ENCODE measurements around the gene ARIH1. TPM values are rescaled to one million over a fixed set of nuclear protein-coding genes. Genes with fewer than 3 reads are reported as not detected.
A peak's percentile ranks its signal among the peaks of the same experiment; 100 is the strongest.

ARIH1 gene
- polyA plus RNA-seq, 3 donors, result 13.5 to 47.2 (median 14.4) TPM

DNA sequence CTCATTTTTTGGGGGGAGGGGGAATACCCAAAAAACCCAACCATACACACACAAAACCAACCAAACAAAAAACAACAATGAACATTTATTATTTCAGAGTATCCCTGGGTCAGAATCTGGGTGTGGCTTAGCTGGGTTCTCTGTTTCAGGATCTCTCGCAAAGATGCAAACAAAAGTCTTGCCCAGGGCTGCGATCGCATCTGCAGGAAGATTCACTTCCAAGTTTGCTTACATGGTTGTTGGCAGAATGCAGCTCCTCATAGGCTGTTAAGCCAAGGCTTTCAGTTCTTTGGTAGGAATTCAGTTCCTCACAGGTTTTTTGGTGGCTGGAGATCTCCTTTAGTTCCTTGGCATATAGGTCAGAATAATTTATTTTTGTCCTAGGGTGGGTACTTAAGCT is 13.7 kb upstream of the ARIH1 start:
- peaks cover 20% of the 10 kb centered on the region for H3K4me1 Mint-ChIP-seq
- no peak for DNase-seq
- H3K27ac ChIP-seq (ENCODE audit: low read depth in 1 of 2, low read length in 2 of 2), result no peak overlapping the region

DNA sequence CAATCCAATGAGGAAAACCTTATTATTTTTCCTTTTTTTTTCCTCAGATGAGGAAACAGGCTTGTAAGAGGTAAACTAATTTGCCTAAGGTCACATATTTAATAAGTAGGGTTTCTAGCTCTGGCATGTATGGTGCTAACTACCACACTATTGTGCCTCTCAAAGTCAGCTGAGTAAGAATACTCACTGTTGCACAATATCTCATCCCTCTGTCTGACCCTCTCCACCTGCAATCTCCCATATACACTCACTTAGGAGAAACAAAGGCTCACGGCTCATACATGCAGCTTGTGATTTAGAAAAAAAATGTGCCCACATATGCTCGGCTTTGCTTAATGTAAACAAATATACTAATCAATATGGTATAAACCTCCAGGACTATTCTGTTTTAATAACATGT is 10.4 kb upstream of the ARIH1 start:
- TF ChIP-seq, protein P1, sequence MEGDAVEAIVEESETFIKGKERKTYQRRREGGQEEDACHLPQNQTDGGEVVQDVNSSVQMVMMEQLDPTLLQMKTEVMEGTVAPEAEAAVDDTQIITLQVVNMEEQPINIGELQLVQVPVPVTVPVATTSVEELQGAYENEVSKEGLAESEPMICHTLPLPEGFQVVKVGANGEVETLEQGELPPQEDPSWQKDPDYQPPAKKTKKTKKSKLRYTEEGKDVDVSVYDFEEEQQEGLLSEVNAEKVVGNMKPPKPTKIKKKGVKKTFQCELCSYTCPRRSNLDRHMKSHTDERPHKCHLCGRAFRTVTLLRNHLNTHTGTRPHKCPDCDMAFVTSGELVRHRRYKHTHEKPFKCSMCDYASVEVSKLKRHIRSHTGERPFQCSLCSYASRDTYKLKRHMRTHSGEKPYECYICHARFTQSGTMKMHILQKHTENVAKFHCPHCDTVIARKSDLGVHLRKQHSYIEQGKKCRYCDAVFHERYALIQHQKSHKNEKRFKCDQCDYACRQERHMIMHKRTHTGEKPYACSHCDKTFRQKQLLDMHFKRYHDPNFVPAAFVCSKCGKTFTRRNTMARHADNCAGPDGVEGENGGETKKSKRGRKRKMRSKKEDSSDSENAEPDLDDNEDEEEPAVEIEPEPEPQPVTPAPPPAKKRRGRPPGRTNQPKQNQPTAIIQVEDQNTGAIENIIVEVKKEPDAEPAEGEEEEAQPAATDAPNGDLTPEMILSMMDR (IDR thresholded peaks at IDR 0.05), result no peak
- Histone ChIP-seq H3K9ac (ENCODE audit: insufficient read depth, low read length, poor library complexity, severe bottlenecking) (peak overlapping the region; percentile 51), H2AFZ (ENCODE audit: insufficient read depth, low read depth, low read length, poor library complexity, severe bottlenecking) (peak overlapping the region; percentile 51), H3K27me3 (ENCODE audit: control insufficient read depth in 2 of 2, insufficient read depth in 2 of 2, low read length in 2 of 2) (no peaks in the 10 kb centered on the region), H3K4me2 (replicated peaks; ENCODE audit: extremely low read depth, low read length, poor library complexity, severe bottlenecking) (peak overlapping the region; percentile 63), H3K9me3 (replicated peaks in 1 of 2; ENCODE audit: control insufficient read depth in 1 of 2, insufficient read depth in 1 of 2, low read length in 2 of 2) (no peaks in the 10 kb centered on the region), H3K4me1 (ENCODE audit: control insufficient read depth in 1 of 2, insufficient read depth in 2 of 2, low read length in 2 of 2) (peaks cover 14 to 29% of the 10 kb centered on the region in 2 donors), H3K27ac (ENCODE audit: low read depth in 1 of 2, low read length in 2 of 2) (peak overlapping the region in 1 of 2 donors; percentile 64), H3K36me3 (replicated peaks in 1 of 2; ENCODE audit: control insufficient read depth in 1 of 2, insufficient read depth in 2 of 2, low read length in 2 of 2) (no peaks in the 10 kb centered on the region), H4K20me1 (ENCODE audit: insufficient read depth, low read length) (no peaks in the 10 kb centered on the region), H3K79me2 (ENCODE audit: insufficient read depth, low read length) (no peaks in the 10 kb centered on the region), H3K4me3 (replicated peaks in 1 of 3; ENCODE audit: low read depth in 2 of 3, low read length in 3 of 3) (peak overlapping the region in 1 of 3 experiments; percentile 73)
- Mint-ChIP-seq H3K9me3 (no peaks in the 10 kb centered on the region), H3K27me3 (ENCODE audit: low read depth in 3 of 3) (peaks cover 0 to 3% (median 0%) of the 10 kb centered on the region in 3 donors), H3K4me3 (peak overlapping the region; percentile 71 to 73), H3K36me3 (no peaks in the 10 kb centered on the region), H3K4me1 (peaks cover 20% of the 10 kb centered on the region), H3K27ac (peak overlapping the region in 4 of 7 donors; percentile 56 to 71 (median 67))
- intact Hi-C loops (cut with micrococcal nuclease), result no loop called here
- DNase-seq, result peak in 2 of 3 donors; percentile 19 to 31
- no CpG with 5 or more reads among the region's 2 CpGs for WGBS (ENCODE audit: insufficient coverage)

More for the DNA sequence above, 13.7 kb upstream of the ARIH1 start:
- Histone ChIP-seq H2AFZ (ENCODE audit: insufficient read depth, low read depth, low read length, poor library complexity, severe bottlenecking) (no peak overlapping the region), H3K4me2 (replicated peaks; ENCODE audit: extremely low read depth, low read length, poor library complexity, severe bottlenecking) (no peak overlapping the region), H3K9me3 (replicated peaks in 1 of 2; ENCODE audit: control insufficient read depth in 1 of 2, insufficient read depth in 1 of 2, low read length in 2 of 2) (no peaks in the 10 kb centered on the region), H3K79me2 (ENCODE audit: insufficient read depth, low read length) (no peaks in the 10 kb centered on the region), H3K36me3 (replicated peaks in 1 of 2; ENCODE audit: control insufficient read depth in 1 of 2, insufficient read depth in 2 of 2, low read length in 2 of 2) (no peaks in the 10 kb centered on the region), H3K27me3 (ENCODE audit: control insufficient read depth in 2 of 2, insufficient read depth in 2 of 2, low read length in 2 of 2) (no peaks in the 10 kb centered on the region), H4K20me1 (ENCODE audit: insufficient read depth, low read length) (no peaks in the 10 kb centered on the region), H3K4me3 (replicated peaks in 1 of 3; ENCODE audit: low read depth in 2 of 3, low read length in 3 of 3) (no peak overlapping the region), H3K9ac (ENCODE audit: insufficient read depth, low read length, poor library complexity, severe bottlenecking) (no peak overlapping the region), H3K4me1 (ENCODE audit: control insufficient read depth in 1 of 2, insufficient read depth in 2 of 2, low read length in 2 of 2) (peaks cover 14 to 29% of the 10 kb centered on the region in 2 donors)
- intact Hi-C loops (cut with micrococcal nuclease), result no loop called here
- peaks cover 0 to 4% (median 3%) of the 10 kb centered on the region in 3 donors for H3K27me3 Mint-ChIP-seq (ENCODE audit: low read depth in 3 of 3)
- TF ChIP-seq, protein P1 (IDR thresholded peaks at IDR 0.05), result no peak
- H3K9me3 Mint-ChIP-seq, result no peaks in the 10 kb centered on the region
- H3K27ac Mint-ChIP-seq, result no peak overlapping the region
- 100% methylated on average over 1 of the region's 3 CpGs for WGBS (ENCODE audit: insufficient coverage)
- no peak overlapping the region for H3K4me3 Mint-ChIP-seq
- no peaks in the 10 kb centered on the region for H3K36me3 Mint-ChIP-seq

All from CD14-positive monocyte (primary cell).